ENCODE results near the gene NMT1. TPM values are rescaled to one million over a fixed set of nuclear protein-coding genes. Genes with fewer than 3 reads are reported as not detected.

The NMT1 gene
- total and polyA plus RNA-seq, 2 of the 13 experiments (the other 11 are each of a cell fraction or from before 2014, with no cell fraction given) = 75.7 to 142 TPM

DNA sequence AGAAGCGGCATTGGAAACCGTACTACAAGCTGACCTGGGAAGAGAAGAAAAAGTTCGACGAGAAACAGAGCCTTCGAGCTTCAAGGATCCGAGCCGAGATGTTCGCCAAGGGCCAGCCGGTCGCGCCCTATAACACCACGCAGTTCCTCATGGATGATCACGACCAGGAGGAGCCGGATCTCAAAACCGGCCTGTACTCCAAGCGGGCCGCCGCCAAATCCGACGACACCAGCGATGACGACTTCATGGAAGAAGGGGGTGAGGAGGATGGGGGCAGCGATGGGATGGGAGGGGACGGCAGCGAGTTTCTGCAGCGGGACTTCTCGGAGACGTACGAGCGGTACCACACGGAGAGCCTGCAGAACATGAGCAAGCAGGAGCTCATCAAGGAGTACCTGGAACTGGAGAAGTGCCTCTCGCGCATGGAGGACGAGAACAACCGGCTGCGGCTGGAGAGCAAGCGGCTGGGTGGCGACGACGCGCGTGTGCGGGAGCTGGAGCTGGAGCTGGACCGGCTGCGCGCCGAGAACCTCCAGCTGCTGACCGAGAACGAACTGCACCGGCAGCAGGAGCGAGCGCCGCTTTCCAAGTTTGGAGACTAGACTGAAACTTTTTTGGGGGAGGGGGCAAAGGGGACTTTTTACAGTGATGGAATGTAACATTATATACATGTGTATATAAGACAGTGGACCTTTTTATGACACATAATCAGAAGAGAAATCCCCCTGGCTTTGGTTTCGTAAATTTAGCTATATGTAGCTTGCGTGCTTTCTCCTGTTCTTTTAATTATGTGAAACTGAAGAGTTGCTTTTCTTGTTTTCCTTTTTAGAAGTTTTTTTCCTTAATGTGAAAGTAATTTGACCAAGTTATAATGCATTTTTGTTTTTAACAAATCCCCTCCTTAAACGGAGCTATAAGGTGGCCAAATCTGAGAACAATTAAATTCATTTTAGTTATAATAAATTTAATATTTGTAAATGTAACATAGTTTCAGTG is 88.8 kb downstream of the NMT1 start (continued):
- TF ChIP-seq ZNF44 (CRISPR knock-in tag; IDR thresholded peaks at IDR 0.05) (0 out of 2 replicates have a peak, but pooled peaks have one; percentile 55), SRF (IDR thresholded peaks at IDR 0.05; ENCODE audit: low read depth, low read length) (no peak), AHR (CRISPR knock-in tag; IDR thresholded peaks at IDR 0.05) (peak; percentile 71; the same call in 1 of the 2 replicates), ZBTB26 (CRISPR knock-in tag; IDR thresholded peaks at IDR 0.05; ENCODE audit: borderline replicate concordance) (peak; percentile 52; the same call in 1 of the 2 replicates), ZC3H4 (CRISPR knock-in tag; IDR thresholded peaks at IDR 0.05; ENCODE audit: borderline replicate concordance) (no peak), HNF4A (CRISPR knock-in tag; IDR thresholded peaks at IDR 0.05) (0 out of 2 replicates have a peak, but pooled peaks have one; percentile 5), ZNF713 (CRISPR knock-in tag; IDR thresholded peaks at IDR 0.05) (no peak), ZFX (CRISPR knock-in tag; IDR thresholded peaks at IDR 0.05; ENCODE audit: low read depth) (peak; percentile 10; the same call in 1 of the 2 replicates), E2F1 (CRISPR knock-in tag; IDR thresholded peaks at IDR 0.05) (no peak), KLF13 (CRISPR knock-in tag; IDR thresholded peaks at IDR 0.05) (no peak), ZNF772 (CRISPR knock-in tag; IDR thresholded peaks at IDR 0.05) (no peak), SNAI1 (CRISPR knock-in tag; IDR thresholded peaks at IDR 0.05; ENCODE audit: borderline replicate concordance) (no peak), ETV5 (CRISPR knock-in tag; IDR thresholded peaks at IDR 0.05; ENCODE audit: borderline replicate concordance) (no peak), SP5 (CRISPR knock-in tag; IDR thresholded peaks at IDR 0.05; ENCODE audit: borderline replicate concordance, low read depth) (no peak)
- TF ChIP-seq, protein P1, sequence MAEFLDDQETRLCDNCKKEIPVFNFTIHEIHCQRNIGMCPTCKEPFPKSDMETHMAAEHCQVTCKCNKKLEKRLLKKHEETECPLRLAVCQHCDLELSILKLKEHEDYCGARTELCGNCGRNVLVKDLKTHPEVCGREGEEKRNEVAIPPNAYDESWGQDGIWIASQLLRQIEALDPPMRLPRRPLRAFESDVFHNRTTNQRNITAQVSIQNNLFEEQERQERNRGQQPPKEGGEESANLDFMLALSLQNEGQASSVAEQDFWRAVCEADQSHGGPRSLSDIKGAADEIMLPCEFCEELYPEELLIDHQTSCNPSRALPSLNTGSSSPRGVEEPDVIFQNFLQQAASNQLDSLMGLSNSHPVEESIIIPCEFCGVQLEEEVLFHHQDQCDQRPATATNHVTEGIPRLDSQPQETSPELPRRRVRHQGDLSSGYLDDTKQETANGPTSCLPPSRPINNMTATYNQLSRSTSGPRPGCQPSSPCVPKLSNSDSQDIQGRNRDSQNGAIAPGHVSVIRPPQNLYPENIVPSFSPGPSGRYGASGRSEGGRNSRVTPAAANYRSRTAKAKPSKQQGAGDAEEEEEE (CRISPR knock-in tag; IDR thresholded peaks at IDR 0.05; ENCODE audit: borderline replicate concordance) = peak; percentile 19; the same call in 1 of the 2 replicates
- TF ChIP-seq, protein P2, sequence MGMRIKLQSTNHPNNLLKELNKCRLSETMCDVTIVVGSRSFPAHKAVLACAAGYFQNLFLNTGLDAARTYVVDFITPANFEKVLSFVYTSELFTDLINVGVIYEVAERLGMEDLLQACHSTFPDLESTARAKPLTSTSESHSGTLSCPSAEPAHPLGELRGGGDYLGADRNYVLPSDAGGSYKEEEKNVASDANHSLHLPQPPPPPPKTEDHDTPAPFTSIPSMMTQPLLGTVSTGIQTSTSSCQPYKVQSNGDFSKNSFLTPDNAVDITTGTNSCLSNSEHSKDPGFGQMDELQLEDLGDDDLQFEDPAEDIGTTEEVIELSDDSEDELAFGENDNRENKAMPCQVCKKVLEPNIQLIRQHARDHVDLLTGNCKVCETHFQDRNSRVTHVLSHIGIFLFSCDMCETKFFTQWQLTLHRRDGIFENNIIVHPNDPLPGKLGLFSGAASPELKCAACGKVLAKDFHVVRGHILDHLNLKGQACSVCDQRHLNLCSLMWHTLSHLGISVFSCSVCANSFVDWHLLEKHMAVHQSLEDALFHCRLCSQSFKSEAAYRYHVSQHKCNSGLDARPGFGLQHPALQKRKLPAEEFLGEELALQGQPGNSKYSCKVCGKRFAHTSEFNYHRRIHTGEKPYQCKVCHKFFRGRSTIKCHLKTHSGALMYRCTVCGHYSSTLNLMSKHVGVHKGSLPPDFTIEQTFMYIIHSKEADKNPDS (CRISPR knock-in tag; IDR thresholded peaks at IDR 0.05) = no peak
- TF ChIP-seq, protein P3, sequence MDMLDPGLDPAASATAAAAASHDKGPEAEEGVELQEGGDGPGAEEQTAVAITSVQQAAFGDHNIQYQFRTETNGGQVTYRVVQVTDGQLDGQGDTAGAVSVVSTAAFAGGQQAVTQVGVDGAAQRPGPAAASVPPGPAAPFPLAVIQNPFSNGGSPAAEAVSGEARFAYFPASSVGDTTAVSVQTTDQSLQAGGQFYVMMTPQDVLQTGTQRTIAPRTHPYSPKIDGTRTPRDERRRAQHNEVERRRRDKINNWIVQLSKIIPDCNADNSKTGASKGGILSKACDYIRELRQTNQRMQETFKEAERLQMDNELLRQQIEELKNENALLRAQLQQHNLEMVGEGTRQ (IDR thresholded peaks at IDR 0.05; ENCODE audit: low read depth, low read length) = no peak
- TF ChIP-seq, protein P3 (CRISPR knock-in tag; IDR thresholded peaks at IDR 0.05; ENCODE audit: borderline replicate concordance) = 0 out of 2 replicates have a peak, but pooled peaks have one; percentile 14

Data from HepG2 (cell line).